Right lobe of liver (tissue), 6 donors: ENCODE data around the gene ZKSCAN5. TPM values are rescaled to one million over a fixed set of nuclear protein-coding genes. Genes with fewer than 3 reads are reported as not detected.

Experiments
- ATAC-seq, 4 donors: fragments of 200-7000 bp; cut with Tn5 transposase; one replicate each; pipeline ENCODE4 v1.9.1; 2020; ENCODE audit warnings: mild to moderate bottlenecking in 4 of 4, moderate library complexity in 4 of 4
- DNase-seq, 3 donors: peaks; one replicate each; pipeline ENCODE4 v3.0.0-alpha.2; 2020
- H3K27ac ChIP-seq, 3 donors: fragments of 200-600 bp; one replicate each; pipeline ENCODE4 v1.8.0; 2022
- H3K27me3 ChIP-seq, 2 donors: fragments of 200-600 bp; one replicate each; pipeline ENCODE4 v1.8.0; 2022
- H3K36me3 ChIP-seq, 4 donors: fragments of 200-600 bp; sonication (generic) in 1 of 4; one replicate each; pipeline versions ENCODE4 v1.5.1 to v1.8.0; 2017 to 2022; ENCODE audit warnings: control low read depth in 1 of 4
- H3K4me1 ChIP-seq, 4 donors: fragments of 200-600 bp; sonication (generic) in 1 of 4; one replicate each; pipeline versions ENCODE4 v1.5.1 to v1.8.0; 2017 to 2022; ENCODE audit warnings: control low read depth in 1 of 4
- H3K4me3 ChIP-seq, 3 donors: fragments of 200-600 bp; one replicate each; pipeline ENCODE4 v1.8.0; 2022
- H3K9me3 ChIP-seq, 4 donors: fragments of 200-600 bp; sonication (generic) in 1 of 4; one replicate each; pipeline versions ENCODE4 v1.5.1 to v1.8.0; 2017 to 2022; ENCODE audit warnings: control low read depth in 1 of 4
- CTCF ChIP-seq, 4 donors: fragments of 200-600 bp in 3 of 4; fragments of 450-650 bp in 1 of 4; IDR thresholded peaks; one replicate each; pipeline versions ENCODE4 v1.5.1 to v1.8.0; 2016 to 2022; ENCODE audit warnings: antibody characterized with exemption in 4 of 4, mild to moderate bottlenecking in 2 of 4
- POLR2A ChIP-seq: fragments of 450-650 bp; IDR thresholded peaks from one replicate; pipeline ENCODE4 v1.6.1; 2017; ENCODE audit warnings: antibody characterized with exemption, mild to moderate bottlenecking
- WGBS: methylation state at CpG from one replicate; pipeline ENCODE4 v1.1.6; 2018; ENCODE audit warnings: low coverage, low lambda C conversion rate; ENCODE audit not compliant: insufficient coverage; ENCODE audit errors: missing lambda C conversion rate; 5-methylcytosine and 5-hydroxymethylcytosine counted together
- intact Hi-C, 2 donors: fragments of 100-400 bp; cut with DNase I; formaldehyde crosslinking; loops; one replicate each; pipeline versions ENCODE4 v1.11.2 to v1.14.1; 2022
- total RNA-seq, 6 experiments: library from RNA; depleted of rRNA in 2 of 6; stranded (reverse); fragments of >200 nt in 2 of 6; fragmentation: NEBNext Ultra II Directional in 3 of 6; extraction: Animal tissue kit (Norgen Biotek cat#: 25700) in 3 of 6; gene quantifications; one replicate each; pipeline versions ENCODE4 v1.1.0 to v1.2.4, GENCODE V29; 2016 to 2023
- donor health status: DM: no; HTN: yes; CAD: no.
- donor health status: DM: no; HTN: no; CAD: no.
- donor health status: DM: no; HTN: no; CAD: no.
- donor health status: DM: no; HTN: yes; CAD: no.
- donor health status: DM: no; HTN: yes; CAD: no.

Gene ZKSCAN5
- total RNA-seq, 6 experiments from 2014 or later: 2.7 to 4.4 (median 3.1) TPM

DNA sequence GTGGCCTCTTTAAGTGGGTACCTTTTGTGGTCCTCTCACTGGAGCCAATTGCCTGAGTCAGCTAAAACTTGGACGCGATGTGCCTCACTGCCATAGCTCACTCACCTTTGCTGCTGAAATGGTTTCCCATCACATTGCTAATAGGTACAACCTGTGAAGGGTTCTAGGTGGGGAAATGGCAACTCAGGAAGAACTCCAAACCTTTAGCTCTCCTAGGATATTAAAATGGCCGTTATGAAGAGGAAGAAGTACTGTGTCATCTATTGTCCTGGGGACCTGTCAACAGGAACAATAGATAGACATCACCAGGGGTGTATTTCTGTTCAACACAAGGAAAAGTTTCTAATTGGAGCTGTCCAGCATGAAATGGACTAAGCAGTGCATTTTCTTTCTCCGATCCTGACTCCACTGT, 52.7 kb downstream of the ZKSCAN5 start:
- Histone ChIP-seq H3K27ac (no peak overlapping the region), H3K4me1 (peaks cover 0 to 24% (median 10%) of the 10 kb centered on the region in 4 donors)

GRCh38 chr7:99557940-99558305, 53.5 kb downstream of the ZKSCAN5 start:
- TF ChIP-seq CTCF (IDR thresholded peaks at IDR 0.05): no peak
- intact Hi-C loops: no loop called here
- H3K36me3 ChIP-seq: peaks cover 5 to 26% (median 16%) of the 10 kb centered on the region in 4 donors
- H3K4me1 ChIP-seq: peaks cover 0 to 18% (median 8%) of the 10 kb centered on the region in 4 donors
- H3K9me3 ChIP-seq: no peaks in the 10 kb centered on the region
- ATAC-seq: peak in 3 of 4 donors; percentile 8 to 65 (median 10)
- DNase-seq: no peak
- peak overlapping the region; percentile 95 to 97 (median 97) for H3K4me3 ChIP-seq
- no peaks in the 10 kb centered on the region for H3K27me3 ChIP-seq
- WGBS: 0% methylated on average over 15 of the region's 17 CpGs
- H3K27ac ChIP-seq: peak overlapping the region; percentile 92 to 99 (median 92)

More for the DNA sequence above, 52.7 kb downstream of the ZKSCAN5 start:
- no peaks in the 10 kb centered on the region for H3K27me3 ChIP-seq
- peaks cover 5 to 18% (median 12%) of the 10 kb centered on the region in 4 donors for H3K36me3 ChIP-seq
- no peak for TF ChIP-seq CTCF (IDR thresholded peaks at IDR 0.05)
- no peak for TF ChIP-seq POLR2A
- ATAC-seq (no peak), DNase-seq (no peak)
- intact Hi-C loops: no loop called here
- H3K4me3 ChIP-seq: peak overlapping the region; percentile 95 to 97 (median 97)
- H3K9me3 ChIP-seq: no peaks in the 10 kb centered on the region
- WGBS: 71% methylated on average over 4 of the region's 4 CpGs

DNA sequence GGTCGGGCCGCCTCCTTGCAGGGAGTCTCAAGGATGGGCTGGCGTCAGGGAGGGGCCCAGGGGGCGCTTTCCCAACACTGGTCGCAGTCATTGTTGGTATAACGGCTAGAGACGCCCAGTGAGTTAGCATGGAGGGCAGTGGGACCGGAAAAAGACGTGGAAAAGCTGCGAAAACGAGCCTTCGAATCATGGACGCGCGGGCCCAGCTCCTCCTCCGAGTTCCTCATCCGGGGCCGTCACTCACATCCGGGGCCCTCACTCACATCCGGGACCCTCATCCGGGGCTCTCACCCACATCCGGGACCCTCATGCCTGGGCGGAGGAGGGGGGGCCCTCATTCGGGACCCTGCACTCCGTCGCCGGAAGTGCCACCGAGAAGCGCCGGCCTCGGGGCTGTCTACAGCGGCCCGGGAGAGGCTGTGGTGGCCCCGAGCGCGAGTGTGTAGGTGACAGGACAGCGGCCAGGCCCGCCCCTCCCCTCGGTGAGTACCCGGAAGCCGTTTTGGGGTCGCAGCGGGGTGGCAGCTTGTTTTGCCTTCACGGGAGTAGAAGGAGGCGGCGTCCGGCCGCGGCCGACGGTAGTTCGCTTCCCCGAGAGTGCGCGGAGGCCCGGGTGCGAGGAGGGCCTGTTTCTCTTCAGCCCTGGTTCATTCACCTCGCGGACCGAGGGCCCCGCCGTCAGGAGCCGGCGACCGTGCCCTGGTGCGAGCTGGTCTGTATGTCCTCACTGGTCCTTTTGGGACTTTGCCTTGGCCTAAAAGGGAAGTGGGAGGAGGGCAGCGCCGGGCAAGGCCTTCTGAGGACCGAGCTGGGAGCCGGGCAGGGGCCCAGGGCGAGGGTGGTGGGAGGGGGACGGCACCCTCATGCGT, 54.1 kb downstream of the ZKSCAN5 start, which contains the start of gene ZNF655:
Gene ZNF655, plus strand, starts transcription at position 337 of the 869 bp plus-strand sequence. CDS start 1,918 bp downstream, outside the sequence.
- ATAC-seq: peak; percentile 85 to 93 (median 90)
- peaks cover 8 to 32% (median 19%) of the 10 kb centered on the region in 4 donors for H3K36me3 ChIP-seq

More for the DNA sequence above, 54.1 kb downstream of the ZKSCAN5 start, which contains the start of gene ZNF655:
- DNase-seq: peak; percentile 85 to 87 (median 87)
- intact Hi-C loops: no loop called here
- WGBS: 0% methylated on average over 10 of the region's 73 CpGs
- no peaks in the 10 kb centered on the region for H3K27me3 ChIP-seq
- H3K27ac ChIP-seq: peak within 1 kb of the TSS; percentile 92 to 99 (median 92)
- peak within 1 kb of the TSS; percentile 95 to 97 (median 97) for H3K4me3 ChIP-seq
- H3K9me3 ChIP-seq: no peaks in the 10 kb centered on the region
- peaks cover 0 to 18% (median 8%) of the 10 kb centered on the region in 4 donors for H3K4me1 ChIP-seq
- no peak for TF ChIP-seq CTCF (IDR thresholded peaks at IDR 0.05)
- peak; percentile 78 for TF ChIP-seq POLR2A
